ENCODE measurements around the gene RNPEP. TPM values are rescaled to one million over a fixed set of nuclear protein-coding genes. Genes with fewer than 3 reads are reported as not detected.
"Not testable (repeated sequence)": the region's sequence is repeated elsewhere in the genome, so short reads cannot be mapped to it uniquely, and the experiment has no call there.

Gene RNPEP
- total RNA-seq, 1 experiment from 2014 or later: 70.8 TPM

DNA sequence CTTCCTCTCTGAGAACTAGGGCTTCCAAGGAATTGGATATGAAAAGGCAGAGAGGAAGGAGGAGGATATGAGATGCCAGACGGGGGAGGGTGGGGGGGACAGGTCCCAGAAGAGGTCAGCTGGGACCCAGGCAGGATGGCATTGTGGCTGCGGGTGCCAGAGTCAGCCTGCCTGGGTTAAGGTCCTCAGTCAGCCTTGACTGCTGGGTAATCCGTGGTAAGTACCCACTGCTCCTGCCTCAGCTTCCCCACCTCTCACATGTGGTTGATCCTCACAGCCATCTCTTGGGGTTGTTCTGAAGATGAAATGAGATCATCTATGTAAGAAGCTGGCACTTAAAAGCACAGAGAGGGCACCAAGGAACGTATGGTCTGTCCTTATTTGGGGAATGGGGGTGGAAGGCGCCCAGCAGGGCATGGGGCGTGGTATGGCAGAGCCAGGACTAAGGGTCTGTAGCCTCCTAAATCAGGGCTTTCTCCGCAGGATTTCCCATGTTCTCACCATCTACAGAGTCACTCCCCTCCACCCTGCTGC, 51.8 kb downstream of the RNPEP start:
- no peak for DNase-seq (ENCODE audit: low read depth)

DNA sequence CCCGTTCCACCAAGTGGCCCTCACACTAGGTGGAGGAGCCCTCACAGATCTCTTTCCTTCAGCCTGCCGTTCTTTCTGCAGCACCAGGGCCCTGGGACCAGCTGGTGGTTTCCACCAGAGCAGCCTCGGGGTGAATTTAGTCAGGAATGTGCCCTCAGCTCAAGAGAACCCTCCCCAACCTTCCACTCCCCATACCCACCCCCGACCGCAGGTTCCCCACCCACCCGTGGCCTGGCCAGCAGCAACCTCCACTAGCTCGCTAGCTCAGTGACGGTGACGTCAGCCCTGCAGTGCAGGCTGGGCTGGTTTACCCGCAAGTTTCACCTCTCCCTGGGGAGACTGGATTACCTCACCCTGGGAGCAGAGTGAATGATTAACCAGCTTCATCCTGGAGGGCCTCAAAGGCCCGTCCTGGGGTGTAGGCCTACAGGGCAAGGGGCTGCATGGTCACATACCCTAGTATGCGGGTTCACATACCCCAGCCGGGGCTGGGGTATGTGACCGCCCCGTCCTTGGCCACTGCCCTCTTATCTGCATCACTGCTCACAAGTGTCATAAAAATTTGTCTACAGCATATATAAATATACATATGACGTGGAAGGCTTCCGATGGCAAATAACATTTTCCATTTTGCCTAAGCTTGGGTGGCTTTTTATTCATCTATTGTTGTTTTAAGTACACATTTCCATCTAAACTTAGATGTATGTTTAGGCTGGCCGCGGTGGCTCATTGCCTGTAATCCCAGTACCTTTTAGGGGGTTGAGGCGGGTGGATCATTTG, 52.4 kb downstream of the RNPEP start:
- peak; percentile 69 for DNase-seq (ENCODE audit: low read depth)

DNA sequence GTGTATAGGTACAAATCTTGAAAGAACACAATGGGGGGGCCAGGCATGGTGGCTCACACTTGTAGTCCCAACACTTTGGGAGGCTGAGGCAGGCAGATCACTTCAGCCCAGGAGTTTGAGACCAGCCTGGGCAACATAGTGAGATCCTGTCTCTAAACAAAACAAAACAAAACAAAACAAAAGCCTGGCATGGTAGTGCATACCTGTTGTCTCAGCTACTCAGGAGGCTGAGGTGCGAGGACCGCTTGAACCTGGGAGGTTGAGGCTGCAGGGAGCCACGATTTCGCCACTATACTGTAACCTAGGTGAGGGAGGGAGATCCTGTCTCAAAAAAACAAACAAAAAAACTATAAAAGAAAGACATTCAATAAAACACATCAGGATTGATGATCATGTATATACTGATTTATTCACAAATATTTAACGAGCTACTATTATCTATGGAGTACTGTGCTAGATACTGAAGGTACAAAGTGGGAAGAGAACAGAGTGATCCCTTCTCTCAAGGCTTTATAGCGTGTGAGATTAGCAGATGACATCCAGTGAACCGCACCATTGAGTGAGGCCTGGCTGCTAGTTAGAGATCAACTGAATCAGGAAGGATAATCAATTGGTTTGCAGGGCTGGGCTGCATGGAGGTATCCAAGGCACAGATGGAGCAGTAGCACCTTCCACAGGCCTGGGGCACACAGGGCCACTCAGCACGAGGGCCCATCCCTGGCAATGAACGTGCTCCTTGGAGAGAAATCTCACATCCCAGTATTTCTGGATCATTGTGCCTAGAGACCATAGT, 54.3 kb downstream of the RNPEP start:
- no peak for DNase-seq (ENCODE audit: low read depth)

DNA sequence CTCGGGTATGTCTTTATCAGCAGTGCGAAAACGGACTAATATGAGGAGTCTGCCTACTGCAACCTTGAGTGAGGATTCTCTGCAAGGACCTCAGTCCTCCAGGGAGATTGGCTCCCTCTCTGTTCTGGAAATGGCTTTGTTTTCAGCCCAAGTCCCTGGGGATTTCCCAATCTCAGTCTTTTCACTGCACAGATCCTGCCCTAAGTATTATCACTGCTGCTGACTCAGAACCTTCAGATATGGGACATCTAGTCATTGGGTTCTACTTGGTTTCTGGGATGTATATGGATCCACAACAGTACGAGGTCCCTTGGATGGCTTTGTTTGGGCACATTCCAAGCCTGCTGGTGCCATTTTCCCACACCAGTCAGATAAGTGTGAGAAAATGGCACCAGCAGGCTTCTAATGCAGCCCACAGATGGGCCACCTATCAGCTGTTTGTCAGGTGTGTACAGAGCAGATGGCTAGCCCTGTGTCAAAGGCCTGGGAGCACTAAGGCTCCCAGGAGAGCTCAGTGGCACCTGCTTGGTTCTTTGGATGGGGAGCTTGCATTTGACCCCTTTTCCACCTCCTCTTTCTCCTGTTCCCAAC, 55.4 kb downstream of the RNPEP start:
- DNase-seq (ENCODE audit: low read depth): no peak

DNA sequence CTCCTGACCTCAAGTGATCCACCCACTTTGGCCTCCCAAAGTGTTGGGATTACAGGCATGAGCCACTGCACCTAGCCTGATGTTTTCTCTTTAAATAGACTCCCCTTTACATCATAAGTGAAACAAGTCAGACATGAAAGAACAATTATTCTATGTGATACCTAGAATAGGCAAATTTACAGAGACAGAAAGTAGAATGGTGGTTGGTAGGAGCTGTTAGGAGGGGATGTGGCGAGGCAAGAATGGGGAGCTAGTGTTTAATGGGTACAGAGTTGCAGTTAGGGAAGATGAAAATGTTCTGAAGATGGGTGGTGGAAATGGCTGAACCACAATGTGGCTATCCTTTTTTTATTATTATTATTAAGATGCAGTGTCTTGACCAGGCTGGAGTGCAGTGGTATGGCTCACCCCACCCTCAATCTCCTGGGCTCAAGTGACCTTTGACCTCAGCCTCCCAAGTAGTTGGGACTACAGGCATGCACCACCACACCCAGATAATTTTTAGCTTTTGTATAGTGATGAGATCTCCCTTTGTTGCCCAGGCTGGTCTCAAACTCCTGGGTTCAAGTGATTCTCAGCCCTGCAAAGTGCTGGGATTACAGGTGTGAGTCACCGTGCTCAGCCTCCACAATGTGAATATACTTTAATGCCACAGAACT, 56.4 kb downstream of the RNPEP start:
- no peak for DNase-seq (ENCODE audit: low read depth)

DNA sequence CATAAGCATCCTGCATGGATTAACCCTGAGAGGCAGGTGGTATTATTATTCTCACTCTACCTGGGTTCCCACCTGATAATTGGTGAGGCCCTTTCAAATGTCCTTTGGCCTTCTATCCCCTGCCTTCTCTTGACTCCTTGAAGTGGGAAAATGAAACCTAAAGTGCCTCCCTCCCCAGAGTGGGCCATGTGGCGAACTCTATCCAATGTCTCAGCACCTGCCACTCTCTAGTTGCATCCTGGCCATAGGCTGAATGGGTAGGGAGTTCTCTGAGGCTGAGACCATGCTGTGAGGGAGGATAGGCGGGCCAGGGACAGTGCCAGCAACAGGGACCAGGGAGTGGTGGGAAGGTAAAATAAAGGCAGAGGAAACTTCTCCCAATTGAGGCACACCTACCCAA, 63.3 kb downstream of the RNPEP start:
- no peak for DNase-seq (ENCODE audit: low read depth)

DNA sequence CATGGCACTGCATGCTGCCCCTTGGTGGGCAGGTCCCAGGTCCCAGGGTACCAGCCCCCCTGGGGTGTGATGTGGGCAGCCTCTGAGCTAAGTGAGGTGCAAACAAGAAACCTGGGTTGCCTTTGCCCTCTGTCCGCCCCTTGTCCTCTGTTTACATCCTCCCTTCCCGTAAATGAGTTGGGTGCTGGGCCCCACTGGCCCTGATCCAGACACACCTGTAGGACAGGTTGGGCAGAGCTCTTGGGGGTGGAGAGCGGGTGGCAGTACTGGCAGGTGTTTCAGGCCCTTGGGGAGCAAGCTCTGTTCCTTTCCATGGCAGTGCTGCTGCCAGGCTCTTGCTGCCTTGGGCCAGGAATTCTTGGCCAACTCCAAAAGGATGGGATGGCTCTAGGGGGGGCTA, 63.8 kb downstream of the RNPEP start:
- no peak for DNase-seq (ENCODE audit: low read depth)

DNA sequence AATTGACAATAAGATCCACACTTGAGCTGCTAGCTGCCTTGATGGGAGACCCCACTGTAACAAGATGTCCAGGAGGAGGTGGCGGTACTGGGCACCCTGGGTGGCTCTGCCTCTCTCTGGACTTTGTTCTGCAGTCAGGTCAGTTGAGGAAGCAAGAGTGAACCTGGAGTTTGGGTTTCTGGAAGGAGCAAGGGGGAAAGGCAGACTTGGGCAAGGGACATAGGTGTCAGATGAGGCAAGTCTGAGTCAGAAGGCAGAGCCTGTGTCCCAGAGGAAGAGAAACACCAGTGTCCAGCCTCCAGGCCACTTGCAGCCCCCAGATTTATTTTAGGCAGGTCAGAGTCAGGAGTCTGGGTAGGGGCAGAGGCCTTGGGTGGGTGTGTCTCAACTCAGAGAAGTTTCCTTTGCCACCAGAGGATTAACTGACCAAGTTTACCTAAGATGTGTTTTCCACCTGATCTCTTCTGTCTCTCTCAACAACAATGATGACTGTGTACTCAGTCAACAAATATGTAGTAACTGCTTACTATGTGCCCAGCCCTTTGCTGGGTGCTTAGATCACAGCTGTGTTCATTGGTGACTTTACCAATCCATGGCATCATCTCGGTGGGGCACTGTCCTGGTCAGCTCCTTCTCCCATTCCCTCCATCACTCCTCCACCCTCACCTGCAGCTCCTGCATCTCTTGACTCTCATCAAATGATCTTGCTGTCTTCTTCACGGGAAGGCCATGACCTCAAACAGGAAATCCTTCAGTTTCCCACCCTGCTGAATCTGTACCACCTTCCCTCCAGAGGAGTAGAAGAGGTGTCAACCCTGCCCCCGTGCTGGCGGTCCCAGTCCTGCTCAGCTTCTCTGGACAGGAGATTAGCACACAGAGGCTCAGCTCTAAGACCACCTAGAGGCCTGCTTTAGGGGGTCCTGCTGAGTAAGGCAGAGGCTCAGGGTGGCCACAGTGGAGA, 64.6 kb downstream of the RNPEP start:
- no peak for DNase-seq (ENCODE audit: low read depth)

DNA sequence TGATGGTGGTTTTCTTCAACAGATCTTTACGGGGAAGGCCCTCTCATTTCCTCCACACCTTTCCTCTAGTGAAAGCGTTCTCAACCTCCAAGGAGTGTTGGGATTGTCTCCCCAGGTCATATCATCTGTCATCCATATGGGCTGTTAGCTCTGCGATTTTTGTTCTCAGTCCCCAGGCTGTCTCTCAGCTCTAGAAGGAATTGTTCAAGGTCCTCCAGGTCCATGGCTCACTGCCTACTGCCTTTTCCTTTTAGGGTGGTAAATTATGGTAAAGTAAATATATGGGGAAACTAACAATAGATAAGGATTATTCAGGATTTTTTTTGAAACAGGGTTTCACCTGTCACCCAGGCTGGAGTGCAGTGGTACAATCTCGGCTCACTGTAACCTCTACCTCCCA, 65.5 kb downstream of the RNPEP start:
- no peak for DNase-seq (ENCODE audit: low read depth)

DNA sequence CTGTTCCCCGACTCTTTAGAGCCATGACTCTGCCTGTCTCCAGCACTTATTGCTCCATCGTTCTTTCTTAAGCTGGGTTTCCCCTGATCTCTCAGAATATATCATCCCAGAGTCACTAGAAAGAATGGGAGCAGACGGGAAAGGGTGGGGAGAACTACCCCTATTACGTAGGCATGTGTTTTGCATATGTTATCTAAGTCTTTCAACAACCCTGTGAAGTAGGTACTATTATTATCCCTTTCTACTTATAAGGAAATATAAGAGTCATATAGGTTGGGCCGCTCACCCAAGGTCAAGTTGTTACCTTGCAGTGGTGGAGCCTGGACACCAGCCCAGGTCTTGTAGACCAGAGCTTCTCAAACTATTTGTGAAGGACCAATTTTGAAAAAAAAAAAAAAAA, 66.7 kb downstream of the RNPEP start:
- DNase-seq (ENCODE audit: low read depth): no peak

DNA sequence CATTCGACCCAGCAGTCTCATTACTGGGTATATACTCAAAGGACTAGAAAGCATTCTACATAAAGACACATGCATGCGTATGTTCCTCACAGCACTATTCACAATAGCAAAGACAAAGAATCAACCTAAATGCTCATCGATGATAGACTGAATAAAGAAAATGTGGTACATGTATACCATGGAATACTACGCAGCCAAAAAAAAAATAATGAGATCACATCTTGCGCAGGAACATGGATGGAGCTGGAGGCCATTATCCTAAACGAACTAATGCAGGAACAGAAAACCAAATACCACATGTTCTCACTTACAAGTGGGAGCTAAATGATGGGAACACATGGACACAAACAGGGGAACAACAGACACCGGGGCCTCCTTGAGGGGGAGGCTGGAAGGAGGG, 71.6 kb downstream of the RNPEP start:
- DNase-seq (ENCODE audit: low read depth): no peak

DNA sequence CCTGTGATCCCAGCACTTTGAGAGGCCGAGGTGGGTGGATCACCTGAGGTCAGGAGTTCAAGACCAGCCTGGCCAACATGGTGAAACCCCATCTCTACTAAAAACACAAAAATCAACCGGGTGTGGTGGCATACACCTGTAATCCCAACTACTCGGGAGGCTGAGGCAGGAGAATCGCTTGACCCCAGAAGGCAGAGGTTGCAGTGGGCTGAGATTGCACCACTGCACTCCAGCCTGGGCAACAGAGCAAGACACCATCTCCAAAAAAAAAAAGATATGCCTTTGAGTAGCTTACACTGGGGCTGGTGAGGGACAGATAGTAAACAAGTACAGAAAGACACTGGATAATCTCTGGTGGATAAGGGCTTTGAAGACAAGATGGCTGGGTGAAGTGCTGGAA, 72.2 kb downstream of the RNPEP start:
- not testable (repeated sequence) for DNase-seq (ENCODE audit: low read depth)

Small RNA genes within 50 kb of the gene (small RNA-seq; reads per million reads assigned to genes)
- gene AL691482.1 (not detected), gene AL691482.2 (not detected), gene MIR6740 (not detected), gene RF00156 (not detected)

Other genes with a start within 250 kb of the RNPEP start
- gene IPO9, start 153.5 kb upstream of the RNPEP start, total RNA-seq (2014; rRNA removed; shearing (Covaris generic)): 30.1 and 38.9 TPM in 2 replicates
- 7.0 and 10.9 TPM in 2 replicates for gene SHISA4, start 93.8 kb upstream of the RNPEP start, total RNA-seq (2014; rRNA removed; shearing (Covaris generic))
- not detected in 2 replicates for gene LMOD1, start 36.1 kb upstream of the RNPEP start, total RNA-seq (2014; rRNA removed; shearing (Covaris generic))
- gene TIMM17A, start 27.1 kb upstream of the RNPEP start, total RNA-seq (2014; rRNA removed; shearing (Covaris generic)): 99.3 and 101 TPM in 2 replicates
- not detected in 2 replicates for gene ELF3, start 27.9 kb downstream of the RNPEP start, total RNA-seq (2014; rRNA removed; shearing (Covaris generic))
- not detected in 2 replicates for gene GPR37L1, start 140.3 kb downstream of the RNPEP start, total RNA-seq (2014; rRNA removed; shearing (Covaris generic))
- gene ARL8A, start 162.1 kb downstream of the RNPEP start, total RNA-seq (2014; rRNA removed; shearing (Covaris generic)): 10.9 and 12.9 TPM in 2 replicates
- gene PTPN7, start 178.0 kb downstream of the RNPEP start, total RNA-seq (2014; rRNA removed; shearing (Covaris generic)): not detected in 2 replicates
- gene LGR6, start 211.2 kb downstream of the RNPEP start, total RNA-seq (2014; rRNA removed; shearing (Covaris generic)): 0.10 TPM in 1 of 2 replicates, not detected in the other